ENCODE data around the gene SAMD14.

Gene SAMD14

DNA sequence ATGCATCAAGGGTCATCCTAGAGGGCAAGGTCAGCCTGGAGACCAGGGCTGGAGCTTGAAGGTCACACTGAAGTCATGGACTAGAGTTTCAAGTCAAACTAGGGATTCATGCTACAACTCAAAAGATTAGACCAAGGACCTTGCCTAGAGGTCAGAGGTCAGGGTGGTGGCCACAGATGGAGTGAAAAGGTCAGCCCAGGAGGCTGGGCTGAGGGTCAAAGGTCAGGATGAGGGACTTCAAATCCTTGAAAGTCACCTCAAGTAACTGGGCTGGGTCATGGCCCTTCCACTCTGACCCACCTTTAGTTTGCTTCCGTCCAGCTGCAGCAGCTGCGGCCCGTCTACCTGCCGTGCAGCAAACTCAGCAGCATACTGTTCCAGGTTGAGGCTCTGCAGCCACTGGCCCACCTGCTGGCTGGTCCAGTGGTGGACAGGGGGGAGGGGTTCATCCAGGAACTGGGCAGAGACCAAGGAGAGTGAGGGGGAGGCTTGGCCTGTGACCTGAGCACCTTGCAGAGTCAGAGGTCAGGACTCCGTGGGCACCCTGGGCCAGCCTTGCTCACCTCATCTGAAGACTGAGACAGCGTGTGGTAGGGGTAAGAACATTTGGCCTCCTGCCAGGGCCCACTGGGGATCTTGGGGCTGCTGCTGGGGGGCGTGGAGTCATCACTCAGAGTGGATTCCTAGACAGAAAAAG is 16.2 kb downstream of the SAMD14 start:
- no peak for DNase-seq (ENCODE audit: low read depth in 1 of 2, low spot score in 1 of 2)

GRCh38 chr17:50112694-50113093 is 17.3 kb downstream of the SAMD14 start:
- DNase-seq (ENCODE audit: low read depth in 1 of 2, low spot score in 1 of 2) = no peak

- no peak for DNase-seq (ENCODE audit: low read depth in 1 of 2, low spot score in 1 of 2)
Observed at GRCh38 chr17:50111673-50112655, 18.0 kb downstream of the SAMD14 start.

GRCh38 chr17:50110591-50111349 is 19.2 kb downstream of the SAMD14 start:
- DNase-seq (ENCODE audit: low read depth in 1 of 2, low spot score in 1 of 2) = no peak

DNA sequence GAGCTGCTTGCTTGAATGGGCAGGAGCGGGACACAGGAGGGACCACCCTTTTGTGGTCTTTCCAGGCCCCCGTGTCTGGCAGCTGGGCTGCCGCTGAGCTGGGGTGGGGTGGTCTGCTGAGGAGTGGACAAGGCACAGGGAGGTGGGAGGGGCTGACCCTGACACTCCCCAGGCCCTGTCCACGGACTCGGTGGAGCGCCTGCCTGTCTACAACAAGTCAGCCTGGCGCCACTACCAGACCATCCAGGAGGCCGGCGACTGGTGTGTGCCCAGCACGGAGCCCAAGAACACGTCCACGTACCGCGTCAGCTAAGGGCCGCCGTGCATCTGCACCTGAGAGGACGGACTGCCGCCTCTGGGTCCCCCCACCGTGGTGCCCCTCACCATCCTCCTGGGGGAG is 20.2 kb downstream of the SAMD14 start:
- no peak for DNase-seq (ENCODE audit: low read depth in 1 of 2, low spot score in 1 of 2)

- no peak for DNase-seq (ENCODE audit: low read depth in 1 of 2, low spot score in 1 of 2)
Observed at GRCh38 chr17:50109207-50109606, 20.8 kb downstream of the SAMD14 start.

DNA sequence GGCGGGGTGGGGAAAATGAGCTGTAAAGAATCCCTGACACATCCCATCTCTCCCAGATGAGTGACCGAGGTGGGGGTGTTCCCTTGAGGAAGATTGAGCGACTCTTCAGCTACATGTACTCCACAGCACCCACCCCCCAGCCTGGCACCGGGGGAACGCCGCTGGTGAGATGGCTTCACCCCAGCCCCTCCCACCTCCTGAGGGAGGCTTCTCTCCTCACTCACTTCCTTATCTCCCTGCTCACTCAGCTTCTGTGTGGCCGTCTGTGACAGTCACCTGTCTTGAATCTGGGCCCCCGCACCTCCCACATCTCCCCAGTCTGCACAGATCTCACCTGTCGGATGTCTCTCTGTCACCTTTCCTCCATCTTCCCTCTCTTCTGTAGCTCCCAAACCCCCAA is 21.4 kb downstream of the SAMD14 start:
- DNase-seq (ENCODE audit: low read depth in 1 of 2, low spot score in 1 of 2) = no peak

DNA sequence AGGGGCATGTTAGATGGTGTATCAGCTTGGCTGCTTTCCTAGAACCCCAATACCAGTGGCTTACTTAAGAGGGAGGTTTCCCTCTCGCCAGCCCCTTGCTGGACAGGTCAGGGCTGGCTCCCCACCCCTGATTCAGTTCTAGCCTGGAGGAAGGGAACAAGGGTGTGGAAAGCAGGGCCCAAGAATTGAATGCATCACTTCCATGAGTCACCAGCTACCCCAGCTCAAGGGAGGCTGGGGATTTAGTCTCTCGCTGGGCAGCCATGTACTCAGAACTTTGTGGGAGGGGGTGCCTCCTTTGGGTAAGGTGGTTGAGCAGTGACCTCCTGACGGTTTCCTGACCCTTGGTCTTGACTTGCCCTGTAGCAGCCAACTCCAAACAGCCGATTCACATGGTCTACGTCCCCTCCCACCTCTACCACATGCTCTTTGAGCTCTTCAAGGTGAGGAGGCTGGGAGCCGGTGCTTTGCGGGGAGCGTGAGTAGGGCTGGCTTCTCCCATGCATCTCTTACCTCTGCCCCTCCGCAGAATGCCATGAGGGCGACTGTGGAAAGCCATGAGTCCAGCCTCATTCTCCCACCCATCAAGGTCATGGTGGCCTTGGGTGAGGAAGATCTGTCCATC is 22.1 kb downstream of the SAMD14 start:
- DNase-seq (ENCODE audit: low read depth in 1 of 2, low spot score in 1 of 2) = no peak

DNA sequence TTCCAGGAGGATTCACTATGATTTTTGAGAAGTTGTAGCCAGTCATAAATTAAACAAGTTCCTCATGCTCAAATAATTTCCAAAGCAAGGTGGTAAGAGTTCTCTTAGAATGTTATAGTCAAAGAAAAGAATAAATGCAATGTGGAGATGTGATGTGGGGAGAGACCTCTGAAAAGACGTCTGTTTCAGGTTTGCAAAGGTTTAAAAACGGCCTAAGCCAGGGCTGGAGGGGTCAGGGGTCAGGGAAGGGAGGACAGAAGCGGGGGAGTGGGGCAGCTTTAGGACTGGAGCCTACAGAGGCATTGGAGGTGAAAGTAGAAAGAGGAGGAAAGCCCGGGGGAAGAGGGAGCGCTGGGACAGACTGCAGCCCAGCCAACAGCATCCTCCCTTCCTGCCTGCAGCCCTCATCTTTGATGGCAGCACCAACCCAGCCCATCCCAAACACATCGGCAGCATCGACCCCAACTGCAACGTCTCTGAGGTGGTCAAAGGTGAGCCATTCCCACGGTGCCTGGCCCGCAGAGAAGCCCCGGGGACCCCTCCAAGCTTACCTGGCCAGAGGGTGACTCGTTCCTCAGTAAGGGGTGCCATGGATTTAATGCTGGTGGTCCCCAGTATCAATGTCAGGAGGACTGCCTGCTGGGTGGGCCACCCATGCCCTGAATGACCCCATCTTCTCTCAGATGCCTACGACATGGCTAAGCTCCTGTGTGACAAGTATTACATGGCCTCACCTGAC is 23.4 kb downstream of the SAMD14 start:
- no peak for DNase-seq (ENCODE audit: low read depth in 1 of 2, low spot score in 1 of 2)

- no peak for DNase-seq (ENCODE audit: low read depth in 1 of 2, low spot score in 1 of 2)
Observed at GRCh38 chr17:50105811-50106210, 24.1 kb downstream of the SAMD14 start.

- no peak for DNase-seq (ENCODE audit: low read depth in 1 of 2, low spot score in 1 of 2)
Observed at GRCh38 chr17:50103941-50104340, 26.0 kb downstream of the SAMD14 start.

- DNase-seq (ENCODE audit: low read depth in 1 of 2, low spot score in 1 of 2) = no peak
Observed at GRCh38 chr17:50103252-50103651, 26.7 kb downstream of the SAMD14 start.

- DNase-seq (ENCODE audit: low read depth in 1 of 2, low spot score in 1 of 2) = no peak
Observed at GRCh38 chr17:50102164-50102991, 27.6 kb downstream of the SAMD14 start.

GRCh38 chr17:50101346-50102163 is 28.4 kb downstream of the SAMD14 start:
- no peak for DNase-seq (ENCODE audit: low read depth in 1 of 2, low spot score in 1 of 2)

- no peak for DNase-seq (ENCODE audit: low read depth in 1 of 2, low spot score in 1 of 2)
Observed at GRCh38 chr17:50100921-50101345, 29.0 kb downstream of the SAMD14 start.

GRCh38 chr17:50100480-50100883 is 29.5 kb downstream of the SAMD14 start:
- no peak for DNase-seq (ENCODE audit: low read depth in 1 of 2, low spot score in 1 of 2)

DNA sequence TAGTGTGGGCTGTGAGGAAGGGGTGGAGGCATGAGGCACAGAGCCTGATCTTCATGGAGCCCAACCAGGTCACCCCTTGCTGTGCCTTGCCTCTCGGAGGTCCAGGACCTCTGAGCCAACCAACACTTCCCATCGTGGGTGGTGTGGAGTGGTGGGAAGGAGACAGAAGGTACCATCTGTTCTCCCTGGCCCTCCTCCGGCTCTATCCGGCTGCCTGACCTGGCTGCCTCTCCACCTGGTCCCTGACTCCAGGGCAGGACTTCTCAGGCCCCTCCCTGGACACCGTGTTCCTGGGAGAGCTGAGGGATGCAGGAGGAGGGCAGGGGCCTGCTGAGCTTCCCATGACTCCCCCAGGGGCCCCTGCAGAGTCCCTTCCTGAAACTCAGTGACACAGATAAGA is 31.0 kb downstream of the SAMD14 start:
- DNase-seq (ENCODE audit: low read depth in 1 of 2, low spot score in 1 of 2) = no peak

- DNase-seq (ENCODE audit: low read depth in 1 of 2, low spot score in 1 of 2) = no peak
Observed at GRCh38 chr17:50098583-50098982, 31.4 kb downstream of the SAMD14 start.

DNA sequence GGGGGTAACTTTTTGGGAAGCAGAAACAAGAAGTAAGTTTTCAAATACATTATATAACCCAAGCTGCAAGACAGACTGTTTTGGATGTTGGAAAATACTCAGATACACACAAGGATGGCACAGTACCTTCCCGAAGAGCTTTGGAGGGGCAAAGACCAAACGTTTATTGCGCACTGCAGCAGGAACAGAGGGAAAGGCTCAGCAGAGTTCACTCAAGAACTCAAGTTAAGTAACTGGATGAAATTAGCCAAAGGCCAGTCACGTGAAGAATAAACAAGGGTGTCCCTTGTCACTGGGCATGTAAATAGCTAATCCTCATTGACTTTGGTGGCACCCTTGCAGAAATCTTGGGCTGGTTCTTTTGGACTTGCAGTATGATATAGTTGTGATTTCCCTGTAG is 32.0 kb downstream of the SAMD14 start:
- DNase-seq (ENCODE audit: low read depth in 1 of 2, low spot score in 1 of 2) = no peak
